Glomerular visceral epithelial cell (primary cell): Measurements from ENCODE around the gene SEMA3G.

Experiments
- DNase-seq: peaks from one replicate; pipeline ENCODE4 v3.0.0-alpha.2; 2016; ENCODE audit errors: extremely low spot score

SEMA3G gene

DNA sequence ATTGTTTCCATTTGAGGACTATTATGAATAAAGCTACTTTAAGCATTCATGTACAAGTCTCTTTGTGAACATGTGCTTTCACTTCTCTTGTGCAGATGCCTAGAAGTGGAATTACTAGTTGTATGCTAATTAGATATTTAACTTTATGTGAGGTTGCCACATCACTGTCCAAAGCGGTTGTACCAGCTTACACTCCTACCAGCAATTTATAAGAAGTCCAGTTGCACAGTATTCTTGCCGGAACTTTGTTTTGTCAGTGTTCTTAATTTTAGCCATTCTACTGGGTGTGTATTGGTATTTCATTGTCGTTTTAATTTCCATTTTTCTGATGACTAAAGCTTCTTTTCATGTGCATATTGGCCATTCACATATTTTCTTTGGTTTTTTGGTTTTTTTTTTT is 29.1 kb downstream of the SEMA3G start:
- DNase-seq: no peak

DNA sequence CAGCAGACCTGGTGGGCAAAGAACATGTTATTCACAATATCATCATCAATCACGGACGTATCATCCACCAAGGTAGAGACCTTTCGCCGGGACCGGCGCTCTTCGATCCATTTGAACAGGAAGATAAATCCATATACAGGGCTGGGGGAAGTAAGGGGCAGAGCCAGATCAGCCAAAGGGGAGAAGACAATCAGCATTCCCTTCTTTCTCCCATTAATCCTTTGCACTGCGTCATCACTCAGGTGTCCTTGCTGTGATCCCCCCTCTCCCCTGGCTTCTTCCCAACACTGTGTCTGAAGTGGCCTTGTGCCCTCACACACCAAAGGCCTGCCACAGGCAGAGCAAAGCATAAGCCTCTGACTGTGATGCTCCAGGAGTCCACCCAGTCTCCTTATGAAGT is 36.4 kb downstream of the SEMA3G start:
- DNase-seq: no peak

GRCh38 chr3:52407779-52408178 is 37.1 kb downstream of the SEMA3G start:
- DNase-seq: no peak

- no peak for DNase-seq
Measured at GRCh38 chr3:52406791-52407510, 38.0 kb downstream of the SEMA3G start.

- DNase-seq: no peak
Measured at GRCh38 chr3:52406231-52406661, 38.7 kb downstream of the SEMA3G start.

- no peak for DNase-seq
Measured at GRCh38 chr3:52405601-52406110, 39.2 kb downstream of the SEMA3G start.

GRCh38 chr3:52405066-52405465 is 39.8 kb downstream of the SEMA3G start:
- no peak for DNase-seq

DNA sequence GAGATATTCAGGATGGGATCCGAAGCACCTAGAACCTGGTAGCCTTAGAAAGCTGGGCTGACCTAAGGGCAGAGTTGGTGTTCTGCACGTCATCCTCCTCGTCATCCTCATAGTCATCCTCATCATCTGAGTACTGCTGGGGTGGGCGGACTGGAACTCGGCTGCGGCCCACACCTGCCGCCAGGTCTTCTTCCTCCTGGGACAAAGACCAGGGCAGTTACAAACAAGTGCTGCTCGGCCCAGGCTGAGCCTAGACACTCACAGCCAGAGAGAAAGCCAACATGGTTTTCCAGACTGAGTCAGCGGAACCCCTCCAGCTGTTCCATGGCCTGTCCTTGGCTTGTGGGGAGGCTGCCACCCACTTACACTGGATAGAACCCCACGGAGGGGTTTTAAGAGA is 40.5 kb downstream of the SEMA3G start:
- no peak for DNase-seq

DNA sequence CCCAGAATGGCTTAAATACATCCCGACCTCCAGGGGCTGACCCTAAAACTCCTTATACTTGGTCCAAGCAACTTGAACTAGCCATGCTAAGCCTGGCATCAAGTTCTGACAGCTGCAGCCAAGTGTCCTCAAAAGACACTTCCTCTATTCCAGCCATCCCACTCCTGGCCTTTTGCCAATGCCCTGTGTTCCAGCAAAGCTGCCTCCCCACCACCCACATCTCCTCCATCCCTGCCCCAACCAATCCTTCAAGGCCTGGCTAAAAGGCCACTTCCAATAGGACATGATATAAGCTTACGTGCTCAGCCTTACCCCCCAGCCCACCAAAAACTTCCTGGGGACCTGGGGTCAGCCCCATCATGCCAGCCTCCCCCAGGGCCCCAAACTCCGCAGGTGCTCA is 40.9 kb downstream of the SEMA3G start:
- DNase-seq: no peak

DNA sequence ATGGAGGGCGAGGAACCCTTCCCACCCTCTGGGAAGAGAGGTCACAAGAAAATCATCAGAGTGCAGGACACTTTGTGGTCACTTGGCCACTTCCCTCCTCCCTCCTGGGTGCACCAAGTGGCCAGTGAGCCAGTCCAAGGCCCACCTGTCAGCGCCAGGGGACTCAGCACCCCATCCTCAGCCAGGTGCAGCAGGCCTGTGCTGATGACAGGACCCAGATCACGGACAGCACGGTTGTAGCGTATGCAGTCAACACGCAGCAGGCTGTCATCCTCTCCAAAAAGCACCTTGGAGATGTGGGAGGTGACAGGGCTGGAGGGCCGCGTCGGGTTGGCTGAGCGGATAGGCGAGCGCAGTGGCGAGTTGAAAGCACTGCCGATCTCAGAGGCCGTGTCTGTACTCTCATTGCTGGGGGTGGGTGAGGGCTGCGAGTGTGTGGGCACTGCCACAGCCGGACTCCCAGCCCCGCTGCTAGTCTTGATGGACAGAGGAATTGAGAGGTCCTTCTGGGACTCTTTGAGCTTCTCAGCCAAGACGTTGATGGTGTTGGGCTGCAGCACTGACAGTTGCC is 41.5 kb downstream of the SEMA3G start:
- no peak for DNase-seq

DNA sequence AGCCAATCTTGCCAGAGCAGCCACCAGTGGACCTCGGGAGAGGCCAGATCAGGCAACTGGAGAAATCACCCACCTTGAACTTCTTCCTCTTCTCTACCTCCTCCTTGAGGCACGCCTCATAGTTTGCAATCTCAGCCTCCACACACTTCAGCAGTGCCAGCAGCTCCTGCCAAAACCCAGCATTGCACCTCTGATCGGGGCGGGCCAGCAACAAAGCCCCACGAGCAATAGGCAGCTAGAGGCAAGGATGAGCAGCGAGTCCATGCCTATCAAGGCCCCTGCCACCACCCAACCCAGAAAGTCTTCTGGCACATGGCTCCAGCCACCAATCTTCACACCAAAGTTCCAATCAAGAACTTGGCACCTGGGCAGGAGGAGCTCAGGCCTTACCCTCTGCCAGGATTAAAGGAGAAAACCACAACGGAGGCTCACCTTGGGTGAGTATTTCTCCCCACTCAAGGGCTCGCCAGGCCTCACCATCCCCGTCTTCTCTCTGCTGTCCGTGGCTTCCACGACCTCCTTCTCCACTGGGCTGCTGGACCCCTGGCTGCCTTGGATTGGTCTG is 42.1 kb downstream of the SEMA3G start:
- no peak for DNase-seq

DNA sequence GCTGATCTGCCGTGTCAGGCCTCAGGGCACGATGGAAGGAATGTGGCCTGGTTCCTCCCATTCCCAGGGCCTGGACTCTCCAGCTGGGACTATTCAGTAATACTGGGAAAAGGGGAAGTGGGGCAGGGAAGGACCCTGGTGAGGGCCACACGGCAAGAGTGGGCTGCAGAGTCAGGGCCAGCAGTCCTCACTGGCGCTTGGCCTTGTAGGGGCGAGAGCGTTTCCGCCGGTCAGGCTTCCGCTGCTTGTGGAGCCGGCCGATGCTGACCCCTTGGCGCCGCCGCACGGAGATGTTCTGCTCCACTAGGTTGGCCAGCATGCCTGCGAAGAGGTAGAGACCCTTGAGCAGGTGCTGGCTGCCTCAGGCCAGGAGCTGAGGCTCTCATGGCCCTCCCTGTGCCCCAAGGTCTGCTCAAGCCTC is 42.8 kb downstream of the SEMA3G start:
- DNase-seq: no peak

DNA sequence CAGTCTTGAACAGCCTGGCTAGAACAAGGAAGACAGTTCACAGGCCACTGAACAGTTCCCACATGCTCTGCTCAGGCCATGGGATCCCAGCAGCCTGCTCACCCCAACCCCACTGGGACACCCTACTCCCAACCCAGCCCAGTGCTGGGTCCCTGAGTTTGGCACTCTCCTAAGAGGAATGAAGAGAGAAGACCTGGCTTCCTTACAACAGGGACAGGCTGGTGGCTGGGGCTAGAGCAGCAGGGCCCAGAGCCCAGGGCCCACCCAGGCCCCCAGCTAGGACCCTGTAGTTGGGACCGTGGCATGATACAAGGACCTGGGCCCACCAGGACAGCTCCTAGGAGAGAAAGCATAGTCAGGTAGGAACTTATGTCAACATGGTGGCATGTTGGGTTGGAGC is 43.4 kb downstream of the SEMA3G start:
- DNase-seq: no peak

DNA sequence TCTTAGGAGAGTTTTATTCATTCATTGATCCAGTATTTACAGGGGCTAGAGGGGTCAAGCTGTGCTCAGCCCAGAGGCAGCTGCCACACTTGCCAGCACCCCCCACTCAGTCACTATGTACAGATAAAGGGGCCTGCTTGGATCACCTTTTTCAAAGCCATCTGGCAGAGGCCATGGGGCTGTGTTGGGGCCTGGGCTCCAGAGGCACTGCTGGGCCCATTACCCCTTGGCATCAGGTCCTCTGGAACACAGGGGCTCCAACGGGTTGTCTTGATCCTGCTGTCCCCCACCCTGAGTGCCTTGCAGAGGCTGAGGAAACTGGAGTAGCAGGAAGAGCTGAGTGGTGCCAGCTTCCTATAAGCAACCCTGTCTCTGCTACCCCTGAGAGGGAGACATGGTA is 43.9 kb downstream of the SEMA3G start:
- no peak for DNase-seq

GRCh38 chr3:52400275-52400793 is 44.6 kb downstream of the SEMA3G start:
- DNase-seq: no peak

DNA sequence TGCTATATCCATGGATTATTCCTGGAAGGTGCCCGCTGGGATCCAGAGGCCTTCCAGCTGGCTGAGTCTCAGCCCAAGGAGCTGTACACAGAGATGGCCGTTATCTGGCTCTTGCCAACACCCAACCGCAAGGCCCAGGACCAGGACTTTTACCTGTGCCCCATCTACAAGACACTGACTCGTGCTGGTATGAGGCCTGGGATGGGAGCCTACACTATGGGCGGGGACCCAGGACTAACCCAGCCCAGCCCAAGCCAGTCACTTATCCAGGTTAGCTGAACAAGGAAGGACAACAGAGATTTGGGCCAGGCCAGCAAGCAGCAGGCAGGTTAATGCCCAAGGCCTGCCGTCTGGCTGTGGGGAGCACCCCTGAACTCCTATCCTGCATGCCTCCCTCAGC is 45.3 kb downstream of the SEMA3G start:
- no peak for DNase-seq

GRCh38 chr3:52399131-52399530 is 45.8 kb downstream of the SEMA3G start:
- no peak for DNase-seq

- DNase-seq: no peak
Measured at GRCh38 chr3:52398670-52399081, 46.2 kb downstream of the SEMA3G start.

GRCh38 chr3:52397676-52398399 is 47.1 kb downstream of the SEMA3G start:
- no peak for DNase-seq

DNA sequence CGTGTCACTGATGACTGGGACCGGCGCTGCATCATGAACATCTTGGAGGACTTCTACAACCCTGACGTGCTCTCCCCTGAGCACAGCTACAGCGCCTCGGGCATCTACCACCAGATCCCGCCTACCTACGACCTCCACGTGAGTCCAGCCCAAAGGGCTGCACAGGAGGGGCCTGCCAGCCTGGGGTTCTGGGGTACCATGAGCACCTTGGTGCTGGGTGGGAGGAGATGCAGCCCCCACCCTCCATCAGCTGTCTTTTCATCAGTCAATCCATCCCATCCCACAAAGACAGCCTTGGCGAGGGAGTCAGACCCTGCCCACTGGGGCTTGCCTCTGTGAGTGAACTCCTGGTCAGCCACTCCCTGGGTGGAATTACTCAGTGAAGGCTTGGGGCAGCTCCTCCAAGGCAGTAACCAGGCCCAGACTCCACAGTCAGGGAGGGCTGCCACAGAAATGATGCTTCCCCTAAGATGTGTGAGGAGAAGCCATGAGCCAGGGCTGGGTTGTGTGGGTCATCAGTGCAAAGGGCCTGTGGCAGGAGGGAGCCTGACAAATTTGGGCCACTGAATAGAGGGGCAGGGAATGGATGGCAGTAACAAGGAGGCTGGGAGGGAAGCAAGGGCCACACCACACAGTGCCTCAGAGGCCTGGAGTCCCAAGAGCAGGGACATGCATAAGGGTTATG is 47.9 kb downstream of the SEMA3G start:
- no peak for DNase-seq

- no peak for DNase-seq
Measured at GRCh38 chr3:52396011-52396906, 48.6 kb downstream of the SEMA3G start.
